K562 (cell line): ENCODE measurements around the gene PHOX2A. TPM values are rescaled to one million over a fixed set of nuclear protein-coding genes. Genes with fewer than 3 reads are reported as not detected.
A peak's percentile ranks its signal among the peaks of the same experiment; 100 is the strongest.

Source experiments
- BCL6 ChIP-seq: fragments of 250-450 bp; sonication (Bioruptor Pico); IDR thresholded peaks from 2 replicates; pipeline ENCODE4 v1.4.0; 2020
- ETV5 ChIP-seq: sonication (generic); formaldehyde crosslinking; IDR thresholded peaks from 2 replicates; pipeline ENCODE4 v1.4.0; 2020; ENCODE audit warnings: low read depth, mild to moderate bottlenecking, missing genetic modification reagents
- FOXK2 ChIP-seq, 2 experiments: fragments of 450-650 bp; IDR thresholded peaks in 1 of 2; conservative IDR thresholded peaks in 1 of 2; 2 replicates each; pipeline ENCODE4 v1.6.1; 2016; ENCODE audit warnings: low read depth in 2 of 2, mild to moderate bottlenecking in 1 of 2
- IFI16 ChIP-seq: fragments of 250-450 bp; sonication (Bioruptor Pico); IDR thresholded peaks from 2 replicates; pipeline ENCODE4 v2.1.2; 2022; ENCODE audit warnings: mild to moderate bottlenecking, inconsistent platforms
- MEF2D ChIP-seq: conservative IDR thresholded peaks from 2 replicates; pipeline ENCODE4 v1.6.1; 2016; ENCODE audit warnings: low read depth, missing genetic modification characterization, missing compliant biosample characterization
- PHF8 ChIP-seq: fragments of 200-600 bp; sonication (generic); IDR thresholded peaks from 2 replicates; pipeline ENCODE4 v1.6.1; 2012; ENCODE audit warnings: mixed run types, mild to moderate bottlenecking, inconsistent platforms, low read length, moderate library complexity, borderline replicate concordance
- POLR2A ChIP-seq: fragments of 450-650 bp; conservative IDR thresholded peaks from 2 replicates; pipeline ENCODE4 v1.6.1; 2016
- RHOXF2B ChIP-seq: fragments of 250-450 bp; sonication (Bioruptor Pico); conservative IDR thresholded peaks from 2 replicates; pipeline ENCODE4 v1.5.1; 2021
- TAL1 ChIP-seq: fragments of 450-650 bp; IDR thresholded peaks from 2 replicates; pipeline ENCODE4 v1.6.1; 2016; ENCODE audit warnings: mild to moderate bottlenecking
- TCF7L2 ChIP-seq: fragments of 150-350 bp; IDR thresholded peaks from 2 replicates; pipeline ENCODE4 v1.6.1; 2016; ENCODE audit warnings: low read depth, mild to moderate bottlenecking, low read length, moderate library complexity
- TEAD2 ChIP-seq: fragments of 450-650 bp; IDR thresholded peaks from 2 replicates; pipeline ENCODE4 v1.6.1; 2016; ENCODE audit warnings: missing genetic modification characterization, control low read depth, missing compliant biosample characterization
- ZBTB1 ChIP-seq: sonication (generic); formaldehyde crosslinking; IDR thresholded peaks from 2 replicates; pipeline ENCODE4 v1.8.1; 2023; ENCODE audit warnings: missing genetic modification reagents, low read depth, mild to moderate bottlenecking, borderline replicate concordance
- ZFX ChIP-seq: sonication (generic); formaldehyde crosslinking; IDR thresholded peaks from 2 replicates; pipeline ENCODE4 v1.8.0; 2022; ENCODE audit warnings: mild to moderate bottlenecking, missing genetic modification reagents, moderate library complexity
- ZKSCAN8 ChIP-seq: fragments of 200-800 bp; sonication (Bioruptor generic); IDR thresholded peaks from 2 replicates; pipeline ENCODE4 v1.6.1; 2016; ENCODE audit warnings: missing genetic modification characterization, missing compliant biosample characterization
- ZNF12 ChIP-seq: sonication (generic); formaldehyde crosslinking; IDR thresholded peaks from 2 replicates; pipeline ENCODE4 v1.4.0; 2020; ENCODE audit warnings: mild to moderate bottlenecking, missing genetic modification reagents
- ZNF316 ChIP-seq: fragments of 450-650 bp; IDR thresholded peaks from 2 replicates; pipeline ENCODE4 v1.6.1; 2016
- ZNF699 ChIP-seq: fragments of 250-450 bp; sonication (Bioruptor Pico); IDR thresholded peaks from 2 replicates; pipeline ENCODE4 v1.8.0; 2021; ENCODE audit warnings: mild to moderate bottlenecking, moderate library complexity; ENCODE audit not compliant: insufficient replicate concordance
- polyA plus RNA-seq, 8 experiments: library from polyadenylated mRNA; depleted of rRNA in 4 of 8; stranded (reverse) in 5 of 8; unstranded in 3 of 8; fragments of >200 nt; fragmentation: Nextera tagmentation in 2 of 8; fragmentation: Illumina TruSeq in 1 of 8; extraction: Ambion mirVana in 2 of 8; extraction: Trizol in 1 of 8; gene quantifications; 2 replicates each; pipeline versions ENCODE4 v1.2.1 to v1.2.3, GENCODE V29; 2011 to 2014; ENCODE audit warnings: inconsistent platforms in 1 of 8, missing spikeins in 1 of 8
- total RNA-seq, 7 experiments: library from RNA; depleted of rRNA in 6 of 7; stranded (reverse); fragments of >200 nt in 6 of 7; fragmentation: Illumina TruSeq in 2 of 7; extraction: Trizol in 2 of 7; gene quantifications; 2 replicates each; pipeline versions ENCODE4 v1.2.1 to v1.2.3, GENCODE V29; 2011 to 2021; ENCODE audit warnings: low replicate concordance in 1 of 7
- TF ChIP-seq, protein P1 (sequence below): sonication (generic); formaldehyde crosslinking; IDR thresholded peaks from 2 replicates; pipeline ENCODE4 v1.8.0; 2022; ENCODE audit warnings: mild to moderate bottlenecking, missing genetic modification reagents
- TF ChIP-seq, protein P2 (sequence below): sonication (generic); formaldehyde crosslinking; IDR thresholded peaks from 2 replicates; pipeline ENCODE4 v1.8.0; 2023; ENCODE audit warnings: missing genetic modification reagents, mild to moderate bottlenecking, borderline replicate concordance

PHOX2A gene
- total and polyA plus RNA-seq, 9 of the 15 experiments (the other 6 are each of a cell fraction or from before 2014, with no cell fraction given), result not detected

DNA sequence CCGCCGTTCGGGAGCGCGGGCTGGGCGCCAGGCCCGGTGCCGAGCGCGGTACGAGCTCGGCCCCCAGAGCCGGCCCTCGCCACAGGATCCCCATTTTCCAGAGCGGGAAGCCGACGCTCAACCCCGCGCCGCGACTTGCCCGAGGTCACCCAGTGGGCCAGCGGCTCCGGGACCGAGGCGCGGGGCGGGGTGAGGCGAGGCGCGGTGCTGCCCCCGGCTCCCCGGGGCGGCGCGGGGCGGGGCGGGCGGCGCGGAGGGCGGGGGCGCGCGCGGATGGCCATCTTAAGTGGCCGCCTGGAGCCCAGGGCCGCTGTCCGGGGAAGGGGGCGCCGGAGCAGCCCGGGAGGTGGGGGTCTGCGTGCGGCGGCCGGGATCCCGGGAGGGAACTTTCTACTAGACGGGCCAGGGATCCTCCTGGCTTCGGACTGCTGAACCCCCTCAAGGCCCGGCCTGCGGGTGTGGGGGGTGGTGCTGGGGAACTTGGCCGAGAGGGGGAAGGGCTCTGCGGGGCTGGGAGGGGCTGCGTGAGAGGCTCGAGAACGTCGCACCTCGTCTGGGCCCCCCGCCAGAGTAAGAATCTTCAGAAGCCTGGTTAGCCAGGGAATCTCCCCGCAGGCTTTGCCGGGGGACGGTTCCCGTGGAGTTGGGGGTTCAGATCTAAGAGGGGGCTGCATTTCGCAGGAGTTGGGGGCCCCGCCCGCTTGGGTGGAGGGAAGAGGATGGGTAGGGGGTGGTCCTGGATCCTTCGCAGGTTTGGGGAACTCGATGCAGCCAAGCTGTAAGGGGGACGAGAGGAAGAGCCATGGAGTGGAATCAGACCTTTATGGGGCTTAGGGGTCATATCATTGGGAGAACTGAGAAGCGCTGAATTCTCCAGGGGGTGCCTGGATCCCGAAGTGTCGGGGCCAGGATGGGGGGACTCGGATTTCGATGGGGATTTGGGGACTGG is 20.1 kb downstream of the PHOX2A start (continued):
- TF ChIP-seq ZNF699 (no peak), RHOXF2B (CRISPR knock-in tag) (no peak), POLR2A (peak; percentile 72; the same call in 1 of the 2 replicates), MEF2D (no peak), ZFX (CRISPR knock-in tag) (peak; percentile 68), ZBTB1 (no peak), IFI16 (CRISPR knock-in tag) (no peak), FOXK2 (conservative IDR thresholded peaks at IDR 0.05 in 1 of 2, IDR thresholded peaks at IDR 0.05 in 1 of 2; ENCODE audit: low read depth in 2 of 2) (no peak), ZNF12 (CRISPR knock-in tag) (no peak), ZKSCAN8 (CRISPR knock-in tag) (no peak), PHF8 (peak; percentile 77), TAL1 (no peak), ETV5 (CRISPR knock-in tag) (peak; percentile 11; the same call in 1 of the 2 replicates), ZNF316 (0 out of 2 replicates have a peak, but pooled peaks have one; percentile 1), BCL6 (CRISPR knock-in tag) (no peak), TEAD2 (tag) (no peak), TCF7L2 (no peak)
- TF ChIP-seq, protein P1, sequence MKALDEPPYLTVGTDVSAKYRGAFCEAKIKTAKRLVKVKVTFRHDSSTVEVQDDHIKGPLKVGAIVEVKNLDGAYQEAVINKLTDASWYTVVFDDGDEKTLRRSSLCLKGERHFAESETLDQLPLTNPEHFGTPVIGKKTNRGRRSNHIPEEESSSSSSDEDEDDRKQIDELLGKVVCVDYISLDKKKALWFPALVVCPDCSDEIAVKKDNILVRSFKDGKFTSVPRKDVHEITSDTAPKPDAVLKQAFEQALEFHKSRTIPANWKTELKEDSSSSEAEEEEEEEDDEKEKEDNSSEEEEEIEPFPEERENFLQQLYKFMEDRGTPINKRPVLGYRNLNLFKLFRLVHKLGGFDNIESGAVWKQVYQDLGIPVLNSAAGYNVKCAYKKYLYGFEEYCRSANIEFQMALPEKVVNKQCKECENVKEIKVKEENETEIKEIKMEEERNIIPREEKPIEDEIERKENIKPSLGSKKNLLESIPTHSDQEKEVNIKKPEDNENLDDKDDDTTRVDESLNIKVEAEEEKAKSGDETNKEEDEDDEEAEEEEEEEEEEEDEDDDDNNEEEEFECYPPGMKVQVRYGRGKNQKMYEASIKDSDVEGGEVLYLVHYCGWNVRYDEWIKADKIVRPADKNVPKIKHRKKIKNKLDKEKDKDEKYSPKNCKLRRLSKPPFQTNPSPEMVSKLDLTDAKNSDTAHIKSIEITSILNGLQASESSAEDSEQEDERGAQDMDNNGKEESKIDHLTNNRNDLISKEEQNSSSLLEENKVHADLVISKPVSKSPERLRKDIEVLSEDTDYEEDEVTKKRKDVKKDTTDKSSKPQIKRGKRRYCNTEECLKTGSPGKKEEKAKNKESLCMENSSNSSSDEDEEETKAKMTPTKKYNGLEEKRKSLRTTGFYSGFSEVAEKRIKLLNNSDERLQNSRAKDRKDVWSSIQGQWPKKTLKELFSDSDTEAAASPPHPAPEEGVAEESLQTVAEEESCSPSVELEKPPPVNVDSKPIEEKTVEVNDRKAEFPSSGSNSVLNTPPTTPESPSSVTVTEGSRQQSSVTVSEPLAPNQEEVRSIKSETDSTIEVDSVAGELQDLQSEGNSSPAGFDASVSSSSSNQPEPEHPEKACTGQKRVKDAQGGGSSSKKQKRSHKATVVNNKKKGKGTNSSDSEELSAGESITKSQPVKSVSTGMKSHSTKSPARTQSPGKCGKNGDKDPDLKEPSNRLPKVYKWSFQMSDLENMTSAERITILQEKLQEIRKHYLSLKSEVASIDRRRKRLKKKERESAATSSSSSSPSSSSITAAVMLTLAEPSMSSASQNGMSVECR (CRISPR knock-in tag), result no peak
- TF ChIP-seq, protein P2, sequence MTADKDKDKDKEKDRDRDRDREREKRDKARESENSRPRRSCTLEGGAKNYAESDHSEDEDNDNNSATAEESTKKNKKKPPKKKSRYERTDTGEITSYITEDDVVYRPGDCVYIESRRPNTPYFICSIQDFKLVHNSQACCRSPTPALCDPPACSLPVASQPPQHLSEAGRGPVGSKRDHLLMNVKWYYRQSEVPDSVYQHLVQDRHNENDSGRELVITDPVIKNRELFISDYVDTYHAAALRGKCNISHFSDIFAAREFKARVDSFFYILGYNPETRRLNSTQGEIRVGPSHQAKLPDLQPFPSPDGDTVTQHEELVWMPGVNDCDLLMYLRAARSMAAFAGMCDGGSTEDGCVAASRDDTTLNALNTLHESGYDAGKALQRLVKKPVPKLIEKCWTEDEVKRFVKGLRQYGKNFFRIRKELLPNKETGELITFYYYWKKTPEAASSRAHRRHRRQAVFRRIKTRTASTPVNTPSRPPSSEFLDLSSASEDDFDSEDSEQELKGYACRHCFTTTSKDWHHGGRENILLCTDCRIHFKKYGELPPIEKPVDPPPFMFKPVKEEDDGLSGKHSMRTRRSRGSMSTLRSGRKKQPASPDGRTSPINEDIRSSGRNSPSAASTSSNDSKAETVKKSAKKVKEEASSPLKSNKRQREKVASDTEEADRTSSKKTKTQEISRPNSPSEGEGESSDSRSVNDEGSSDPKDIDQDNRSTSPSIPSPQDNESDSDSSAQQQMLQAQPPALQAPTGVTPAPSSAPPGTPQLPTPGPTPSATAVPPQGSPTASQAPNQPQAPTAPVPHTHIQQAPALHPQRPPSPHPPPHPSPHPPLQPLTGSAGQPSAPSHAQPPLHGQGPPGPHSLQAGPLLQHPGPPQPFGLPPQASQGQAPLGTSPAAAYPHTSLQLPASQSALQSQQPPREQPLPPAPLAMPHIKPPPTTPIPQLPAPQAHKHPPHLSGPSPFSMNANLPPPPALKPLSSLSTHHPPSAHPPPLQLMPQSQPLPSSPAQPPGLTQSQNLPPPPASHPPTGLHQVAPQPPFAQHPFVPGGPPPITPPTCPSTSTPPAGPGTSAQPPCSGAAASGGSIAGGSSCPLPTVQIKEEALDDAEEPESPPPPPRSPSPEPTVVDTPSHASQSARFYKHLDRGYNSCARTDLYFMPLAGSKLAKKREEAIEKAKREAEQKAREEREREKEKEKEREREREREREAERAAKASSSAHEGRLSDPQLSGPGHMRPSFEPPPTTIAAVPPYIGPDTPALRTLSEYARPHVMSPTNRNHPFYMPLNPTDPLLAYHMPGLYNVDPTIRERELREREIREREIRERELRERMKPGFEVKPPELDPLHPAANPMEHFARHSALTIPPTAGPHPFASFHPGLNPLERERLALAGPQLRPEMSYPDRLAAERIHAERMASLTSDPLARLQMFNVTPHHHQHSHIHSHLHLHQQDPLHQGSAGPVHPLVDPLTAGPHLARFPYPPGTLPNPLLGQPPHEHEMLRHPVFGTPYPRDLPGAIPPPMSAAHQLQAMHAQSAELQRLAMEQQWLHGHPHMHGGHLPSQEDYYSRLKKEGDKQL, result no peak
